Measurements from ENCODE around the gene OLR1.
"Not testable (repeated sequence)": the region's sequence is repeated elsewhere in the genome, so short reads cannot be mapped to it uniquely, and the experiment has no call there.

The OLR1 gene

GRCh38 chr12:10171973-10172728, at the start of gene OLR1:
Gene OLR1 (minus strand): TSS chr12:10172132. CDS start chr12:10172077, 55 bp downstream.
- DNase-seq = peak in 7 of 56 donors; percentile 3 to 50 (median 22)

GRCh38 chr12:10220398-10221077, 48.6 kb upstream of the OLR1 start:
- peak in 13 of 56 donors; percentile 7 to 41 (median 23) for DNase-seq

- DNase-seq = no peak
Observed at GRCh38 chr12:10218021-10218420, 46.1 kb upstream of the OLR1 start.

GRCh38 chr12:10215946-10216345, 44.0 kb upstream of the OLR1 start:
- DNase-seq = not testable (repeated sequence)

GRCh38 chr12:10215436-10215835, 43.5 kb upstream of the OLR1 start:
- DNase-seq = no peak

DNA sequence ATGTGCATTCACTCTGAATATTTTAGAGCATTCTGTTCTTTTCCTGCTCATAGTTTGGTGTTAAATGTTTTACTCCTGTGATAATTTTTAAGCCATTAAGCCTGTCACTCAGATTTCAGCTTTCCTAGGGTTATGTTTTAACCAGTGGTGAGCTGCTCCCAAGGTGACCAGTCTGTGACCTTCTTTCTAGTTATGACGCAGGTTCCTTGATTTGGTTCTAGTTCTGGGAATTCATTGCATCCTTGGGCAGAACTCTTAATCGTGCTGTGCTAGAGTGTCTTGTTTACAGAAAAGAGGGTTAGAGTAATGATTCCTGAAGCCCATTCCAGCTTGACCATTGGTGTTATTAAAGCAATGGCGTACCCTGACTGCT, 42.9 kb upstream of the OLR1 start:
- DNase-seq = no peak

DNA sequence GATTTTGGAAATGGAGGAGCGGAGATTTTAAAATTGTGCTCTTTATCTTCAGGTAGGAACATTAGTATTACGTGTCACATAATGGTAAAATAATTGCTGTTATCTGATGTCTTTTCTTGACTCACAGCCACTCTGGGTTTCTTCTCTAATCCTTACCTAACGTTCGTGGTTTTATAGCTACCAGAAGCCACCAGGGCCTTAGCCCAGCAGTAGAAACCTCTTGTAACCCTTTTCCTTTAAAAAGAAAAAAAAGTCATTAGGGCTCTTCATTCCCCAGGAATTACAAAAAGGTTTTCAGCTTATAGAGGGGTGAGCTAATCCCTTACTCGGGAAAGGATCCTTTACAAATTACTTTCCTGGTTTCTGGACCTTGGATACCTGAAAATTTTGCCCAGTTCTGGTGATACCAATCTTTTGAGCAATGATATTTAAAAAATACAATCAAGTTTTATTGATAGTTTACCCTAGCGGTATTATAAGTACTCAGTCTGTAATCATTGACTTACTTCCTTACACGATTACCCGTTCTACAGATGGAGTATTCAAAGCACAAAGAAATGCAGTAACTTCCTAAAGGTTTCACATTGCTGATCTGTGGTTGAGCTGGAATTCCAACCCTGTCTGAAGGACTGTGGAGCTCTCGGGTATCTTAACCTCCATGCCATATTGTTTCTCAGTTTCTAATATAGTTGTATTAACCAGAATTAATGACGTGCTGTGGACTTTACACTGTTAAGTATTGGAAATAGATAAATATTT, 42.4 kb upstream of the OLR1 start:
- no peak for DNase-seq

DNA sequence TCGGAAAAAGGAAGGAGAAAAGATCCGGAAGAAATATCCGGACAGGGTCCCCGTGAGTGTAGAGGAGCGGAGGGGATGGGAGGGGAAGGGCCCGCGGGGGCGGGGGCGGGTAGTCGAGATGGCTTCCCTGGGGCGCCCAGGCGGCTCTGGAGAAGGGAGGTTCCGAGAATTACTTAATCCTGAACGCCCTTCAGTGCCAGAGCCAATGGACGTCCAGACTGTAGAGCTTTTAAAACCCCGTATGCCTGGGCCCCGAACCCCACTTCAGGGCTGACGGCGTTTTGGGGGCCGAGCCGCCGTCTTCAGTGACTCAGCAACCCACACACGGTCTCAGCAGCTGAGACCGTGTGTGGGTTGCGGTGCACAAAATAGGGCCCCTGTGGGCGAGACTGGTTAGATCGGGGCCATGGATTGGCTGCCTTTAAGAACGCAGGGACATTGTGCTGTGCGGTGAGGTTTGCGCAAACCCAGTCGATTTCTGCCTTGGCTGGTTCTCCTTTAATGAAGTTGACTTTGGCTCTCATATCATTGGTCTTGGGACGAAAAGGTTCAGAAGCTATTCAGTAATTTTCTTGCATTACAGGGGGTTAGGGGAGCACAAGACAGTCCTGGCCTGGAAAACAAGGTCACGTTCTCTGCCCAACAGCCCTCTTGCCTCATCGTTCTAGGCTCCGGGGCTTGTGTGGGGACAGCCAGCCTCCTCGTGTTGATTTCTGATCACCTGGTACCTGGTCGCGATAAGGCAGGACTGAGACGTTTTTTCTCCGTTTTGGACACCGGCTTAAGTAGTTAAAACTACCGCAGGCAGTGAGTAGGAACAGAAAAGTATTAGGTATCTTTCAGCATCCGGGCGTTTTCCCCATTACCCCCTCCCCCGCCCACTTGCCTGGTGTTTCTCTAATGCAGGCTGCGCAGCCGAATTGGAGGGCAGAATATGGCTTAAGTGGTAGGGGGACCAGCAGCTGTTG, 41.5 kb upstream of the OLR1 start:
- DNase-seq = peak in 55 of 56 donors; percentile 12 to 86 (median 70)

- peak in 55 of 56 donors; percentile 40 to 90 (median 79) for DNase-seq
Observed at GRCh38 chr12:10212739-10213131, 40.8 kb upstream of the OLR1 start, which contains the start of gene GABARAPL1. Gene GABARAPL1 (plus strand): TSS chr12:10212877. CDS start chr12:10213130, 253 bp downstream.

- DNase-seq = peak in 55 of 56 donors; percentile 38 to 96 (median 87)
Observed at GRCh38 chr12:10211940-10212738, 40.2 kb upstream of the OLR1 start.

GRCh38 chr12:10211101-10211939, 39.4 kb upstream of the OLR1 start:
- DNase-seq = peak in 1 of 56 donors; percentile 4

DNA sequence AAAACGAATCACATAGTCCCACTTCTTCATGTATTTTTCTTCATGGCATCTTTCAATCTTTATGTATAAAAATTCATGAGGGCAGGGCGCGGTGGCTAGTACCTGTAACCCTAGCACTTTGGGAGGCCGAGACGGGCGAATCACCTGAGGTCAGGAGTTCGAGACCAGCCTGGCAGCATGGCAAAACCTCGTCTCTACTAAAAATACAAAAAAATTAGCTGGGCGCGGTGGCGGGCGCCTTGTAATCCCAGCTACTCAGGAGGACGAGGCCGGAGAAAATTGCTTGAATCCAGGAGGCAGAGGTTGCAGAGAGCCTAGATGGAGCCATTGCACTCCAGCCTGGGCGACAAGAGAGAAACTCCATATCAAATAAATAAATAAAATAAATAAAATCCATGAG, 38.3 kb upstream of the OLR1 start:
- no peak for DNase-seq

- no peak for DNase-seq
Observed at GRCh38 chr12:10207136-10207535, 35.2 kb upstream of the OLR1 start.

DNA sequence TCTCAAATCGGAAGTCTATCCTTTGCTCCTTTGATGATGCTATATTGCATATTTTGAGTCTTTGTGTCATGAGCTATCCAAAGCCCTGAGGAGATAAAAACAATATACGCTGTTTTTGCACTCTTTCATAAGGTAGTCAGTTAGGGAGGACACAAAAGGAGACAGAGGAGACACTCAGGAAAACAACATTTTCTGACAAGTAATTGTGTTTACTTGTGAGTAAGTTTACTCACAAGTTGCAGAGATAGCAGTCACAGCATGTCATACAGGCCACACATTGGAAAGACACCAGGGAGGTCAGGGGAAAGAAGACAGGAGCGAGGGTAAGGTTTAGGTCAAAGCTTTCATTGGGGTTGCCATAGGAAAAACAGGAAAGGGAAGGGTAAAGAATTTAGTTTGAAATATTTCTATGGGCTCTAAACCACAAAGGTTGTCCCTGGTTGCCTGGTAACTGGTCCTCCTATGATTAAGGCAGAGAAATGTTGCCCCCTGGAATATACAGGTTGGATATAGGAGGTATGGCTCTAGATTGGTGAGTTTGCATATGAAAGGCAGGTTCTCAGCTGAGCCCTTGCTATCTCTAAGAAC, 33.4 kb upstream of the OLR1 start:
- no peak for DNase-seq

GRCh38 chr12:10204495-10204894, 32.6 kb upstream of the OLR1 start:
- DNase-seq = not testable (repeated sequence)

DNA sequence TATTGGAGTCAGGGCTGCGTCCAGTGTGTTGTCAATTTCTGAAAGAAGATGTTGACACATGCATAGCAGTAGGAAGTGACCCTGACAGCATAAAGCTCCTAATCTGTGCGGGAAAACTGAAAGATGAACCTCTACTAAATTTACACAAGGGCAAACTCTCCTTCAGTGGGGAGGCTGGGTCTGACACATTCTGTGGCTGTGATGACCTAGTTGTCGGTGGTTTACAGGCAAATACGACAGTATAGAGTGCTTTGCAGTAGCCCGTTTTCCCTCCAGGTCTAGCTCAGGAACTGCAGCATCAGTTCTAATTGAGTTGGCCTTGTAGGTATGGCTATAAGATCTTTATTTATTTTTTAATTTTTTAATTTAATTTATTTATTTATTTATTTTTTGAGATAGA, 25.9 kb upstream of the OLR1 start:
- no peak for DNase-seq

- DNase-seq = no peak
Observed at GRCh38 chr12:10196210-10196609, 24.3 kb upstream of the OLR1 start.

- no peak for DNase-seq
Observed at GRCh38 chr12:10194160-10194670, 22.3 kb upstream of the OLR1 start.

Data from nucleus accumbens (tissue), 56 donors.